ENCODE measurements around the gene IBA57. TPM values are rescaled to one million over a fixed set of nuclear protein-coding genes. Genes with fewer than 3 reads are reported as not detected.

IBA57 gene
- total and polyA plus RNA-seq, 2 of the 8 experiments (the other 6 are each of a cell fraction or from before 2014, with no cell fraction given): 2.6 to 5.9 TPM

GRCh38 chr1:228140724-228141225 lies 24.8 kb upstream of the IBA57 start:
- peaks cover 0 to 43% of the 10 kb centered on the region in 2 experiments; a peak in 3 of 4 replicates for H3K79me2 ChIP-seq (ENCODE audit: control insufficient read depth in 1 of 2, insufficient read depth in 2 of 2, low read length in 2 of 2)
- H4K91ac ChIP-seq (replicated peaks; ENCODE audit: insufficient read length, low read length): no peak overlapping the region
- no peak overlapping the region for H2BK120ac ChIP-seq (replicated peaks; ENCODE audit: low read depth, low read length)
- peaks cover 23% of the 10 kb centered on the region for H3K79me1 ChIP-seq (ENCODE audit: low read depth, low read length)
- WGBS, 2 experiments (ENCODE audit: extremely low coverage in 1 of 2, insufficient coverage in 1 of 2, insufficient read length in 1 of 2, insufficient replicate concordance in 2 of 2, low coverage in 1 of 2, low lambda C conversion rate in 2 of 2, missing lambda C conversion rate in 1 of 2): 24% methylated on average over 23 of the region's 25 CpGs; no CpG with 5 or more reads in 1 of the 2 experiments
- no peak overlapping the region for H3K4ac ChIP-seq (replicated peaks; ENCODE audit: insufficient read length, low read depth, low read length)
- no peaks in the 10 kb centered on the region for H3K9me3 ChIP-seq (ENCODE audit: insufficient read depth in 2 of 2, low read depth in 1 of 2, low read length in 1 of 2)
- H3K23me2 ChIP-seq (ENCODE audit: low read depth, low read length): peaks cover 5% of the 10 kb centered on the region; the same call in 1 of the 2 replicates
- no peak overlapping the region for H2AFZ ChIP-seq (ENCODE audit: low read length)
- H3K4me3 ChIP-seq (ENCODE audit: extremely low read depth in 1 of 4, insufficient read depth in 2 of 4, low read depth in 3 of 4, low read length in 4 of 4): peak overlapping the region; percentile 80 to 93 (median 88)
- H3K9ac ChIP-seq (replicated peaks in 1 of 4; ENCODE audit: extremely low read depth in 1 of 4, low read depth in 3 of 4, low read length in 3 of 4): peak overlapping the region; percentile 90 to 97 (median 92); a peak in 6 of 7 replicates
- no peak overlapping the region for H2AK5ac ChIP-seq (ENCODE audit: low read depth, low read length)
- no peak overlapping the region for H3K14ac ChIP-seq (ENCODE audit: insufficient read length)
- no peak overlapping the region for H2BK12ac ChIP-seq (ENCODE audit: low read depth, low read length)
- H4K20me1 ChIP-seq (replicated peaks in 1 of 2; ENCODE audit: control insufficient read depth in 1 of 2, insufficient read depth in 2 of 2, low read length in 2 of 2): peaks cover 8 to 21% of the 10 kb centered on the region in 2 experiments
- H3K4me1 ChIP-seq (replicated peaks in 1 of 4; ENCODE audit: control insufficient read depth in 3 of 4, insufficient read depth in 4 of 4, low read length in 3 of 4): peaks cover 0 to 10% (median 6%) of the 10 kb centered on the region in 4 experiments; a peak in 5 of 7 replicates
- TF ChIP-seq SUZ12 (IDR thresholded peaks at IDR 0.05; ENCODE audit: low read length) (0 out of 2 replicates have a peak, but pooled peaks have one; percentile 20), CREB1 (IDR thresholded peaks at IDR 0.05) (no peak), POLR2A (IDR thresholded peaks at IDR 0.05; ENCODE audit: control extremely low read depth in 1 of 2, low read depth in 2 of 2, low read length in 2 of 2) (peak in 1 of 2 experiments; percentile 8; a peak in 1 of 3 replicates)
- POLR2A ChIA-PET (ENCODE audit: partially characterized antibody): interaction anchor here (0.9 to 3.9 kb wide), 8 partner anchors 9 to 73 kb away, joined by 3 to 30 read pairs (median 4); partner anchors contain the start of genes GJC2 and IBA57
- H2BK20ac ChIP-seq (ENCODE audit: low read length): no peak overlapping the region
- peak overlapping the region; percentile 99; the same call in 1 of the 2 replicates for H4K8ac ChIP-seq (ENCODE audit: extremely low read depth, insufficient read depth, low read length)
- no peak overlapping the region for H4K5ac ChIP-seq (ENCODE audit: insufficient read length, low read depth, low read length)
- no peak overlapping the region for H2BK15ac ChIP-seq (ENCODE audit: low read length)
- H3K23ac ChIP-seq (ENCODE audit: insufficient read length): no peak overlapping the region
- no peak overlapping the region for H3K18ac ChIP-seq (ENCODE audit: extremely low read depth, low read length)
- CTCF ChIA-PET (ENCODE audit: partially characterized antibody): interaction anchor here (0.8 to 2.9 kb wide), 6 partner anchors 10 to 133 kb away, joined by 3 to 7 read pairs (median 3); partner anchors contain the start of gene IBA57
- H3K27ac ChIP-seq (ENCODE audit: low read depth, low read length): peak overlapping the region; percentile 85; the same call in 1 of the 2 replicates
- H3K56ac ChIP-seq (replicated peaks; ENCODE audit: insufficient read length, low read depth, low read length): peak overlapping the region; percentile 73
- peak overlapping the region; percentile 67 to 88 for H3K4me2 ChIP-seq (ENCODE audit: insufficient read depth in 1 of 2, low read depth in 2 of 2, low read length in 2 of 2)
- H2BK5ac ChIP-seq (ENCODE audit: low read depth, low read length): 0 out of 2 replicates have a peak overlapping the region, but pooled peaks have one; percentile 92
- FAIRE-seq (no peak), DNase-seq (ENCODE audit: low read depth in 1 of 2, low spot score in 2 of 2) (no peak)
- peaks cover 0 to 14% (median 1%) of the 10 kb centered on the region in 4 experiments; a peak in 3 of 7 replicates for H3K27me3 ChIP-seq (replicated peaks in 1 of 4; ENCODE audit: control insufficient read depth in 3 of 4, extremely low read depth in 1 of 4, insufficient read depth in 3 of 4, low read length in 3 of 4)
- H3K36me3 ChIP-seq (ENCODE audit: control insufficient read depth in 2 of 4, insufficient read depth in 4 of 4, low read length in 3 of 4): no peaks in the 10 kb centered on the region
